Progenitor cell of endocrine pancreas (in vitro differentiated cells): ENCODE measurements around the gene ELOVL1. TPM values are rescaled to one million over a fixed set of nuclear protein-coding genes. Genes with fewer than 3 reads are reported as not detected.

Source experiments
- DNase-seq: peaks from one replicate; pipeline ENCODE4 v3.0.0; 2021; ENCODE audit warnings: low spot score; ENCODE audit not compliant: unreplicated experiment
- H3K27ac Mint-ChIP-seq: 2 replicates; pipeline ENCODE4 v1.8.0; 2021; ENCODE audit warnings: mild to moderate bottlenecking, moderate library complexity, mixed read lengths
- H3K27me3 Mint-ChIP-seq: 2 replicates; pipeline ENCODE4 v1.8.0; 2021; ENCODE audit warnings: mixed read lengths
- H3K36me3 Mint-ChIP-seq: 2 replicates; pipeline ENCODE4 v1.8.0; 2022; ENCODE audit warnings: mixed read lengths; ENCODE audit not compliant: insufficient read depth
- H3K4me1 Mint-ChIP-seq: 2 replicates; pipeline ENCODE4 v1.8.0; 2021; ENCODE audit warnings: low read depth, mixed read lengths
- H3K4me3 Mint-ChIP-seq: 2 replicates; pipeline ENCODE4 v1.8.0; 2021; ENCODE audit warnings: low read depth, mild to moderate bottlenecking, moderate library complexity, mixed read lengths
- H3K9me3 Mint-ChIP-seq: 2 replicates; pipeline ENCODE4 v1.8.0; 2021; ENCODE audit warnings: low read depth, mixed read lengths
- CTCF ChIP-seq: fragments of 200-600 bp; sonication (generic); IDR thresholded peaks from one replicate; pipeline ENCODE4 v1.5.0; 2021; ENCODE audit warnings: antibody characterized with exemption, mild to moderate bottlenecking; ENCODE audit not compliant: unreplicated experiment
- total RNA-seq: library from RNA; stranded (reverse); gene quantifications from 2 replicates; pipeline ENCODE4 v1.2.1, GENCODE V29; 2021

The ELOVL1 gene
- total RNA-seq, 1 donor from 2014 or later, result 46.0 TPM

- H3K27ac Mint-ChIP-seq, result peak overlapping the region; percentile 20
- no peak for DNase-seq
- no peaks in the 10 kb centered on the region for H3K4me1 Mint-ChIP-seq
- no peaks in the 10 kb centered on the region for H3K36me3 Mint-ChIP-seq
- peaks cover 5% of the 10 kb centered on the region for H3K27me3 Mint-ChIP-seq
- H3K4me3 Mint-ChIP-seq, result no peak overlapping the region
- H3K9me3 Mint-ChIP-seq, result no peaks in the 10 kb centered on the region
- TF ChIP-seq CTCF, result no peak
Observed at GRCh38 chr1:43334453-43335205, 33.2 kb downstream of the ELOVL1 start.

GRCh38 chr1:43331688-43332087, 36.1 kb downstream of the ELOVL1 start:
- H3K36me3 Mint-ChIP-seq, result no peaks in the 10 kb centered on the region
- DNase-seq, result no peak
- TF ChIP-seq CTCF, result no peak
- H3K4me1 Mint-ChIP-seq, result no peaks in the 10 kb centered on the region
- no peaks in the 10 kb centered on the region for H3K9me3 Mint-ChIP-seq
- H3K27ac Mint-ChIP-seq, result no peak overlapping the region
- peaks cover 5% of the 10 kb centered on the region for H3K27me3 Mint-ChIP-seq
- H3K4me3 Mint-ChIP-seq, result no peak overlapping the region

- Mint-ChIP-seq H3K27me3 (peaks cover 5% of the 10 kb centered on the region), H3K27ac (no peak overlapping the region), H3K4me1 (no peaks in the 10 kb centered on the region), H3K36me3 (no peaks in the 10 kb centered on the region), H3K9me3 (peaks cover 4% of the 10 kb centered on the region), H3K4me3 (no peak overlapping the region)
- TF ChIP-seq CTCF, result no peak
- DNase-seq, result no peak
Observed at GRCh38 chr1:43329995-43330751, 37.6 kb downstream of the ELOVL1 start.

GRCh38 chr1:43327549-43328292, 40.1 kb downstream of the ELOVL1 start:
- Mint-ChIP-seq H3K36me3 (no peaks in the 10 kb centered on the region), H3K4me1 (no peaks in the 10 kb centered on the region), H3K27ac (no peak overlapping the region), H3K27me3 (no peaks in the 10 kb centered on the region), H3K9me3 (peaks cover 8% of the 10 kb centered on the region), H3K4me3 (no peak overlapping the region)
- no peak for DNase-seq
- no peak for TF ChIP-seq CTCF

GRCh38 chr1:43325381-43325780, 42.4 kb downstream of the ELOVL1 start:
- H3K4me3 Mint-ChIP-seq, result no peak overlapping the region
- no peaks in the 10 kb centered on the region for H3K27me3 Mint-ChIP-seq
- TF ChIP-seq CTCF, result no peak
- no peaks in the 10 kb centered on the region for H3K36me3 Mint-ChIP-seq
- no peaks in the 10 kb centered on the region for H3K4me1 Mint-ChIP-seq
- peaks cover 8% of the 10 kb centered on the region for H3K9me3 Mint-ChIP-seq
- DNase-seq, result no peak
- no peak overlapping the region for H3K27ac Mint-ChIP-seq
